Neutrophil (primary cell): ENCODE data around the gene KRTAP1-3.
"Not testable (repeated sequence)": the region's sequence is repeated elsewhere in the genome, so short reads cannot be mapped to it uniquely, and the experiment has no call there.

Experiments
- H3K27ac ChIP-seq: fragments of 200-600 bp; sonication (generic); 2 replicates; pipeline ENCODE4 v1.5.1; 2016; ENCODE audit warnings: mild to moderate bottlenecking, moderate library complexity
- H3K27me3 ChIP-seq: fragments of 200-600 bp; sonication (generic); 2 replicates; pipeline ENCODE4 v1.6.0; 2016; ENCODE audit warnings: mild to moderate bottlenecking
- H3K36me3 ChIP-seq: fragments of 200-600 bp; sonication (generic); 2 replicates; pipeline ENCODE4 v1.5.1; 2017
- H3K4me1 ChIP-seq, 2 experiments: fragments of 200-600 bp in 1 of 2; sonication (generic) in 1 of 2; 1 replicate in 1 of 2; 2 replicates in 1 of 2; pipeline versions ENCODE4 v1.5.1 to v1.6.1; 2013 to 2016; ENCODE audit warnings: low read depth in 1 of 2, low read length in 1 of 2, mild to moderate bottlenecking in 1 of 2, moderate library complexity in 1 of 2; ENCODE audit not compliant: control insufficient read depth in 1 of 2, insufficient read depth in 1 of 2
- H3K4me3 ChIP-seq, 2 experiments: fragments of 200-600 bp in 1 of 2; sonication (generic) in 1 of 2; 1 replicate in 1 of 2; 2 replicates in 1 of 2; pipeline ENCODE4 v1.5.1; 2013 to 2016; ENCODE audit warnings: low read depth in 1 of 2, low read length in 1 of 2, mild to moderate bottlenecking in 1 of 2, moderate library complexity in 1 of 2
- H3K9me3 ChIP-seq: fragments of 200-600 bp; sonication (generic); 2 replicates; pipeline ENCODE4 v1.5.1; 2016
- CTCF ChIP-seq: fragments of 200-600 bp; sonication (generic); IDR thresholded peaks from 2 replicates; pipeline ENCODE4 v1.5.1; 2016; ENCODE audit warnings: antibody characterized with exemption

Gene KRTAP1-3

DNA sequence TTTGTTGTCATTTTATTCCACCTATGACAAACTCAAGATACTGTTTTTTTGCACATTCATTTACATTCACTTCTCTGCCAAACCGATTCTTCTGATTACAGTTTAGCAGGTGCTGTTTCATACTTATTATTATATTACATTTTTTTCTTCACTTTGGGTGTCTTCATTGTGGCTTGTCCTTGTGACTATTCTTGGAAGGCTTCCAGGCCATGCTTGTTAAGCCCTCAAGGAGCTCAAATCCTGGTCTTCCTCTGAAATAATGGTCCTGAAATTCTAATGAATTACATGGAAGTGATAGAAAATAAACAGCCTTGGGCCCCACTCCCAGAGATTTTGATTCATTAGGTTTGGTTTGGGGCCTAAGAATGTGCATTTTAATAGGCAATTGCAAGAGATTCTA lies 29.6 kb upstream of the KRTAP1-3 start:
- Histone ChIP-seq H3K36me3 (no peaks in the 10 kb centered on the region), H3K4me1 (peaks cover 5 to 10% of the 10 kb centered on the region in 2 experiments), H3K27me3 (peaks cover 58% of the 10 kb centered on the region), H3K9me3 (no peaks in the 10 kb centered on the region), H3K27ac (no peak overlapping the region), H3K4me3 (no peak overlapping the region)
- no peak for TF ChIP-seq CTCF

DNA sequence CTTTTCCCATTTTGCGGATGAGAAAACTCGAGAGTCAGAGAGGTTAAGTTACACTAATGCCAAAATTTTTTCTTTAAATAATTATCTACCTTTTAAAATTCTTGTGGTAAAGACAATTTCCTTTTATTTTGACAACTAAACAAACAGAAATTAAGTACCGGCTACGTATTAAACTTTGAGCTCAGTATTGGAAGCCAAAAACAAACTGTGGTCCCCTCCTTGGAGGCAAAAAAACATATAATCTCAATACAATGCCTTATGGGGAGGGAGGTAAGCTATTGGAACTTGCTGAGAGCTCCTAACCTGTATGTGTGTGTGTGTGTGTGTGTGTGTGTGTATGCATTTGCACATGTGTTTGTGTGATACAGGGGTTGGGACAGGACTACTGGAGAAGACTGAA lies 28.8 kb upstream of the KRTAP1-3 start:
- Histone ChIP-seq H3K27me3 (peaks cover 67% of the 10 kb centered on the region), H3K4me1 (peaks cover 0 to 1% of the 10 kb centered on the region in 2 experiments), H3K4me3 (no peak overlapping the region), H3K27ac (no peak overlapping the region), H3K9me3 (no peaks in the 10 kb centered on the region), H3K36me3 (no peaks in the 10 kb centered on the region)
- TF ChIP-seq CTCF, result no peak

- no peak overlapping the region for H3K4me3 ChIP-seq
- no peak overlapping the region for H3K27ac ChIP-seq
- no peak for TF ChIP-seq CTCF
- H3K27me3 ChIP-seq, result peaks cover 80% of the 10 kb centered on the region
- H3K9me3 ChIP-seq, result no peaks in the 10 kb centered on the region
- H3K36me3 ChIP-seq, result no peaks in the 10 kb centered on the region
- H3K4me1 ChIP-seq, result no peaks in the 10 kb centered on the region
Observed at GRCh38 chr17:41061964-41062363, 27.3 kb upstream of the KRTAP1-3 start.

DNA sequence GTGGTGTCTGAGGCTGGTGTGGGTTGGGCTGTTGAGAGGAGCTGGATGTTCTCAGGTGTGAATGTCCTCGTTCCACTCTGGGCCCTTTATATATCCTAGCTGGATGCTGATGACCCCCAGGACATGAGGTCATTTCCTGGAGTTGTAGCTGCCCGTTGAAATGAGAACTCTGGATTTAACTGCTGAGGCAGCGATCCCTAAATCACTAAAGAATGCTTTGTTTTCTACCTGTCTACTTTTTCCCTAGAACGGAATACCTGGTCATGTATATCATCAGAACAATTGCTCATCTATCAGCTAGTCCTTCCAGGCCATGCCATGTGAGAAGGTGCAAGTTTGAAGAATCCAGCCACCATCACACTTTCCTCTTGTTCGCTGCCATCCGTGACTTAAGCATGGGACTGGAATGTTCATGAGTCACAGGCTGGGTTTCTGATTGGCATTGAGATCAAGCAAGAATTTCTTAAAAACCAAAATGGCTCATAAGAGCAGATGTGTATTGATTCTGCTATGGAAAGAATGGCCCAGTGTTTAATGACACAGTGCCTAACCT lies 25.5 kb upstream of the KRTAP1-3 start, which contains the start of gene KRTAP2-3:
Gene KRTAP2-3 (minus strand): TSS at position 63 of the 553 bp plus-strand sequence. CDS start 64 bp downstream, outside the sequence.
- Histone ChIP-seq H3K4me3 (no peak within 1 kb of the TSS), H3K27ac (no peak within 1 kb of the TSS), H3K4me1 (no peaks in the 10 kb centered on the region), H3K36me3 (no peaks in the 10 kb centered on the region), H3K27me3 (peaks cover 95% of the 10 kb centered on the region), H3K9me3 (no peaks in the 10 kb centered on the region)
- TF ChIP-seq CTCF, result no peak

- peaks cover 89% of the 10 kb centered on the region for H3K27me3 ChIP-seq
- not testable (repeated sequence) for H3K4me1 ChIP-seq, H3K27ac ChIP-seq, H3K36me3 ChIP-seq, H3K4me3 ChIP-seq, H3K9me3 ChIP-seq
Observed at GRCh38 chr17:41059276-41060051, 24.8 kb upstream of the KRTAP1-3 start.

DNA sequence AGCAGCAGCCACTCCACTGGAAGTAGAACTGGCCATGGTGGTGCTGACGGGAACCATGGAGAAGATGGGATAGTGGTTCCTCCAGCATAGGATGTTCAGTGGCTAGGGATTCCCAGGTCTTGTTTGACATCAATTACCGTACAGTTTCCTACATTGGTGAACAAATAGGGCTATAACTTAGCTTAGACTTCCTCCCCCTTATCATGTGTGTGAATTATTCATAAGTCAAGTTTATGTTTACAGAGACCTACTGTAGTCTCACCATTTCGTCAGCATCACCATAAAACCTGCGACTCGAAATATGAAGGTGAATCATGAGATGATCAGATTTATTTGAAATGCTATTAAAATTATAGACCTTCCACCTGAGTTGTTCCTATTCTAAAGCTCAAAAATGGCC lies 24.1 kb upstream of the KRTAP1-3 start:
- H3K27me3 ChIP-seq, result peaks cover 83% of the 10 kb centered on the region
- no peak overlapping the region for H3K27ac ChIP-seq
- no peak for TF ChIP-seq CTCF
- H3K36me3 ChIP-seq, result no peaks in the 10 kb centered on the region
- no peaks in the 10 kb centered on the region for H3K4me1 ChIP-seq
- H3K4me3 ChIP-seq, result no peak overlapping the region
- H3K9me3 ChIP-seq, result no peaks in the 10 kb centered on the region
